GM20000 (cell line): ENCODE results near the gene IL1RAPL1.

Experiments used
- DNase-seq: peaks from one replicate; pipeline ENCODE4 v3.0.0; 2012; ENCODE audit warnings: low spot score
- TF ChIP-seq, protein P1 (sequence below): IDR thresholded peaks from 2 replicates; pipeline ENCODE4 v1.5.1; 2012; ENCODE audit warnings: mild to moderate bottlenecking, control low read depth; ENCODE audit errors: extremely low read depth, missing control alignments

IL1RAPL1 gene

DNA sequence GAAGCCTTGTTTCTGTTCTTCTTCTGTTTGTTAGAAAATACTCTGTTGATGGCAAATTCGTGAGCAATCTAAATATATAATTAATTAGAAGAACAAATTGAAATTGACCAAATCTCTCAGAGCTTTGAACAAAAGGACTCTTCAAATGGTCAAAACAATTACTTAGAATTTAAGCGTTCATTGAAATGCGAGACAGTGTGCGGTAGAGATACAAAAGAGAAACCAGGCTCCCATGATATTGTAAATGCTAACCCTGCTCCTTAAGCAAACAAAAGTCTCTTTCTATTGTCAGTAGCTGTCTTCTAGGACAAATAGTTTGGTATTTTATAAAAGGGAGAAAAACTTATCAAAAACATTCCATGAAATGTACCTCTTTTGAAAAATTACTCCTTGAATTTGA, 1174.8 kb downstream of the IL1RAPL1 start:
- no peak for DNase-seq
- TF ChIP-seq, protein P1, sequence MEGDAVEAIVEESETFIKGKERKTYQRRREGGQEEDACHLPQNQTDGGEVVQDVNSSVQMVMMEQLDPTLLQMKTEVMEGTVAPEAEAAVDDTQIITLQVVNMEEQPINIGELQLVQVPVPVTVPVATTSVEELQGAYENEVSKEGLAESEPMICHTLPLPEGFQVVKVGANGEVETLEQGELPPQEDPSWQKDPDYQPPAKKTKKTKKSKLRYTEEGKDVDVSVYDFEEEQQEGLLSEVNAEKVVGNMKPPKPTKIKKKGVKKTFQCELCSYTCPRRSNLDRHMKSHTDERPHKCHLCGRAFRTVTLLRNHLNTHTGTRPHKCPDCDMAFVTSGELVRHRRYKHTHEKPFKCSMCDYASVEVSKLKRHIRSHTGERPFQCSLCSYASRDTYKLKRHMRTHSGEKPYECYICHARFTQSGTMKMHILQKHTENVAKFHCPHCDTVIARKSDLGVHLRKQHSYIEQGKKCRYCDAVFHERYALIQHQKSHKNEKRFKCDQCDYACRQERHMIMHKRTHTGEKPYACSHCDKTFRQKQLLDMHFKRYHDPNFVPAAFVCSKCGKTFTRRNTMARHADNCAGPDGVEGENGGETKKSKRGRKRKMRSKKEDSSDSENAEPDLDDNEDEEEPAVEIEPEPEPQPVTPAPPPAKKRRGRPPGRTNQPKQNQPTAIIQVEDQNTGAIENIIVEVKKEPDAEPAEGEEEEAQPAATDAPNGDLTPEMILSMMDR = no peak

DNA sequence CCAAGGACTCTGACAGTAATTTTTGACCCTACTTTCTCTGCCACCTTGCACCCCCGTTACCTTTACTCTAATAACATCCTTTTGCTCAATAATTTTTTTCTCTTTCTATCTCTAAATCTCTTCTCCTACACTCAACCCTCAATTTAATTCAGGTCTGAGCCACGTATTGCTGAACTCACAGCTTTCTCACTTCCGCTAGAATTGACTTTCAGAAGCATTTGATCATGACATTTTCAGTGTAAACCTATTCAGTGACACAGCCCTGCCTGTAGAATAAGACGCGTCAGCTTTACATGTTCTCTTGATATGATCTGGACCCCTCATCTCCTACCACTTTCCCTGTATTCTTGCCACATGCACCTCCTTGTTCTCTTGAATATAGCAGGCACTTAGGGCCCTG, 1188.6 kb downstream of the IL1RAPL1 start:
- TF ChIP-seq, protein P1 = no peak
- no peak for DNase-seq

DNA sequence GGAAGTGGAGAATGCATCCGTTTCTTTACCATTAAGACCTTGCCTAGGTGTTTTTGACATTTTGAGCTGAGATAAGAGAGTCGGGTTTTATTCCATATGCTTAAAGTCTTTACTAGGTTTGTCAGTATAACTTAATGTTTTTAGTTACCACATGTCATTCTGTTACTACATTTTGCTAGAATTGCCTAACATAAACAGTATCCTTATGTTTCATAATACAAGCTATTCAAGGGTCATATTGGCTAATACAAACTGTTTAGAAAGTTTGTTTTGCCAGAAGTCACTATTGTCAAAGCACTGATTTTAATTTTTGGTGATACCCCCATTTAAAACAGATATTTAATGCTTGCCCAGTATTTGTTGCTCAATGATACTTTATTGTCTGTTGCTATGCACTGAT, 1200.4 kb downstream of the IL1RAPL1 start:
- TF ChIP-seq, protein P1 = no peak
- no peak for DNase-seq

DNA sequence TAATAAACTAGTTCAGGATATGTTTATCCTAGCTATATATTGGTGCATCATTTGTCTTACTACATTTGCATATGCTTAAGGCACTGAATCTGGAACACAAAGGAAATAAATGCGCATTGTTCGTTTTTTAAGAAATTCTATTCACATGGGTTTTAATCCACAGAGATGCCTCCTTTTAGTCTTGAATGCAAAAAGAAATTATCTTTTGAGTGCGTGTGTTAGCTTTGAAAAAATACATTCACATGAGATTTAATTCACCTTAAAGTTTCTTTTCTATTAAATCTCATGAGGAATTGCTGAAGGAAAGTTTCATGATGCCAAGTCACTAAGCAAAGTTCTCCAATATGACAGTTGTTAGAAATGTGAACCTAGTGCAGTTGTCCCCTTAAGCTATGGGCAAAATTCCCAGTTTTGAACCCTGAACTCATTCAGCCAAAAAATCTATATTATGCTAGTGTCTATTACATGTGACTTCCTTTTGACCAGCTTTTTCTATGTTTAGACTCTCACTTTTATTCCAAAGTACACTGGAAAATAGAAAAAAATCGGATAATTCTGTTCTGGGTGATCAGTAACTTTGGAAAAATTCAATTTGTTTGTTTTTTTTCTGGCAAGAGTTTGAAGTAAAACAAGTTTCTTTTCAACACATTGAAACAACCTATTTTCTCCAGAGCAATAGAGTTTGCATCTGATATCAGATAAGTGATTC, 1201.9 kb downstream of the IL1RAPL1 start:
- no peak for DNase-seq
- TF ChIP-seq, protein P1 = no peak

DNA sequence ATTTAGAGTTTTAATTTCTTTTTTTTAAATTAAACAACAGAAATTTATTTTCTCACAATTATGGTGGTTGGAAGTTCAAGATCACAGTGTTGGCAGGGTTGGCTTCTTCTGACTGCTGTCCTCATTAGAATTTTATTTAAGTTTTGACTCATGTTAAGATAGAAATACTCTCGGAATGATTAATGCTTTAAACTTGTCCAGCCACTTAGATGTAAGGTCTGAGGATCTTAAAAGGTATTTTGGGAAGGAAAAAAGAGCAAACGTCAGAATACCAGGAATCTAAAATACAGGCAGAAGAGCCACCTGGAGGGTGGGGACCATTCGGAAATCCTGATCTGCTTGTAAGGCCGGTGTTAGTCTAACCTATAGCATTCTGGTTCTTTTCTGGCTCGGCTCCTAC, 1205.1 kb downstream of the IL1RAPL1 start:
- no peak for DNase-seq
- TF ChIP-seq, protein P1 = no peak

DNA sequence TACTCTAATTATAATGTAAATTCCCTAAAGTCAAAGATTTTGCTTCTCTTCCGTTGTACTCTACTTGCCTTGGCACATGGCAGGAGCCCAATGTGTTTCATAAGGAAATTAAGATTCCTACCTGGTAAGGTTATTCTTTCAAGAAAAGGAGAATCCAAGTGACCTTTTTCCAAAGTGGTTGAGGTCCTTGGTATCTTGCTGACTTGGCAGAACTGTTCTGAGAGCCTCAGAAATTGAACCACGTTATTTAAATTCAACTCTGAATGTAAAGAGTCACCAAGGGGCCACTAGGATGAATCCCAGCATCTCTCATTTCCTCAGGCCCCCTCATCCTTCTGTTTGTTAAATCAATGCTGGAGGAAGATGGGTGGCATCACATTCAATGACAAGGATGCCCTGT, 1209.9 kb downstream of the IL1RAPL1 start:
- no peak for DNase-seq
- TF ChIP-seq, protein P1 = no peak

DNA sequence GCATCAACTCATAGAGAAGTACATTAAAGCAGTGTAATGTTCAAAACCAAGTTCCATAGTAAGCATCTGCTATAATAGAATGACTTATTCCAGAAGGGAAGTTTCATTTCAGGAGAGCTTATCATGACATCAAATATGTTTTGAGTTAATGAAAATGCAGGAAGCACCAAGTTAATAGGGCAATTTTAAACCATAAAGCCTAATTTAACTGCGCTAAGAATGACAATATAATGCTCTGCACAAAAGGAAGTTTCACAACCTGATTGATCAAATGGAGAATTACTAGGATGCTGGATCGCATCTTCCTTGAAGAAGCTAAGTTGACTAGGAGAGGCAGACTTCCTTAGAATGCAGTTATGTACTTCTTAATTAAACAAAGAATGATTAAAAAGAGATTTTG, 1211.2 kb downstream of the IL1RAPL1 start:
- TF ChIP-seq, protein P1 = no peak
- DNase-seq = no peak
